Nucleus accumbens (tissue), 56 donors: ENCODE data around the gene THEMIS.
"Not testable (repeated sequence)": the region's sequence is repeated elsewhere in the genome, so short reads cannot be mapped to it uniquely, and the experiment has no call there.

ENCODE experiments used
- DNase-seq, 56 donors: peaks; one replicate each; lab custom pipeline; 2025; lab: John Stamatoyannopoulos, UW

THEMIS gene

GRCh38 chr6:127737768-127738167 lies 163.1 kb downstream of the THEMIS start:
- DNase-seq, result no peak

GRCh38 chr6:127737009-127737486 lies 163.8 kb downstream of the THEMIS start:
- peak in 16 of 56 donors; percentile 0 to 38 (median 6) for DNase-seq

- DNase-seq, result no peak
Measured at GRCh38 chr6:127732927-127733326, 167.9 kb downstream of the THEMIS start.

GRCh38 chr6:127727260-127727953 lies 173.5 kb downstream of the THEMIS start:
- DNase-seq, result no peak

GRCh38 chr6:127725821-127726220 lies 175.0 kb downstream of the THEMIS start:
- DNase-seq, result no peak

- no peak for DNase-seq
Measured at GRCh38 chr6:127718694-127719093, 182.2 kb downstream of the THEMIS start.

GRCh38 chr6:127717384-127717783 lies 183.5 kb downstream of the THEMIS start:
- no peak for DNase-seq

- no peak for DNase-seq
Measured at GRCh38 chr6:127716465-127716864, 184.4 kb downstream of the THEMIS start.

- no peak for DNase-seq
Measured at GRCh38 chr6:127710668-127711067, 190.2 kb downstream of the THEMIS start.

GRCh38 chr6:127706216-127706615 lies 194.6 kb downstream of the THEMIS start:
- DNase-seq, result no peak

GRCh38 chr6:127695108-127695507 lies 205.8 kb downstream of the THEMIS start:
- DNase-seq, result no peak

GRCh38 chr6:127691146-127691545 lies 209.7 kb downstream of the THEMIS start:
- no peak for DNase-seq

GRCh38 chr6:127690588-127690987 lies 210.3 kb downstream of the THEMIS start:
- DNase-seq, result no peak

- DNase-seq, result no peak
Measured at GRCh38 chr6:127690092-127690491, 210.8 kb downstream of the THEMIS start.

- not testable (repeated sequence) for DNase-seq
Measured at GRCh38 chr6:127687490-127687889, 213.4 kb downstream of the THEMIS start.

GRCh38 chr6:127686084-127686483 lies 214.8 kb downstream of the THEMIS start:
- no peak for DNase-seq

- no peak for DNase-seq
Measured at GRCh38 chr6:127684501-127684900, 216.4 kb downstream of the THEMIS start.
